Activated CD4-positive, alpha-beta T cell treated with anti-CD3 and anti-CD28 coated beads for 1 hour (primary cell): ENCODE results near the gene MAMSTR.
"Not testable (repeated sequence)": the region's sequence is repeated elsewhere in the genome, so short reads cannot be mapped to it uniquely, and the experiment has no call there.

Source experiments
- DNase-seq: peaks from one replicate; pipeline ENCODE4 v3.0.0-alpha.2; 2020

Gene MAMSTR

GRCh38 chr19:48719263-48720171 is at the start of gene MAMSTR:
Gene MAMSTR, minus strand, starts transcription at chr19:48719725. Its CDS starts 694 bp downstream, at chr19:48719031.
- no peak for DNase-seq

GRCh38 chr19:48768994-48769713 is 49.6 kb upstream of the MAMSTR start:
- no peak for DNase-seq

- DNase-seq, result not testable (repeated sequence)
Measured at GRCh38 chr19:48768171-48768753, 48.7 kb upstream of the MAMSTR start.

GRCh38 chr19:48765816-48766215 is 46.3 kb upstream of the MAMSTR start:
- not testable (repeated sequence) for DNase-seq

GRCh38 chr19:48760504-48761205 is 41.1 kb upstream of the MAMSTR start:
- no peak for DNase-seq

- DNase-seq, result no peak
Measured at GRCh38 chr19:48757741-48758144, 38.2 kb upstream of the MAMSTR start.

GRCh38 chr19:48757089-48757675 is 37.7 kb upstream of the MAMSTR start:
- no peak for DNase-seq

- no peak for DNase-seq
Measured at GRCh38 chr19:48756686-48757085, 37.2 kb upstream of the MAMSTR start.

GRCh38 chr19:48756212-48756611 is 36.7 kb upstream of the MAMSTR start:
- DNase-seq, result no peak

GRCh38 chr19:48755787-48756186 is 36.3 kb upstream of the MAMSTR start:
- DNase-seq, result no peak

- no peak for DNase-seq
Measured at GRCh38 chr19:48755084-48755641, 35.6 kb upstream of the MAMSTR start, which contains the start of gene FGF21. Gene FGF21, plus strand, starts transcription at chr19:48755524. Its CDS starts 713 bp downstream, at chr19:48756237.

GRCh38 chr19:48752496-48753365 is 33.2 kb upstream of the MAMSTR start, which contains the start of gene FUT1:
Gene FUT1, minus strand, starts transcription at chr19:48752641. Its CDS starts 1,360 bp downstream, at chr19:48751281.
- DNase-seq, result no peak

- no peak for DNase-seq
Measured at GRCh38 chr19:48751845-48752495, 32.4 kb upstream of the MAMSTR start.

- DNase-seq, result no peak
Measured at GRCh38 chr19:48750771-48751504, 31.4 kb upstream of the MAMSTR start.

- DNase-seq, result no peak
Measured at GRCh38 chr19:48750351-48750750, 30.8 kb upstream of the MAMSTR start.

- no peak for DNase-seq
Measured at GRCh38 chr19:48749571-48750198, 30.2 kb upstream of the MAMSTR start.

- DNase-seq, result no peak
Measured at GRCh38 chr19:48746738-48747575, 27.4 kb upstream of the MAMSTR start, which contains the start of gene IZUMO1. Gene IZUMO1, minus strand, starts transcription at chr19:48746909. Its CDS starts 1,050 bp downstream, at chr19:48745859.

GRCh38 chr19:48746110-48746509 is 26.6 kb upstream of the MAMSTR start:
- DNase-seq, result no peak
